GM12864 (cell line): ENCODE data around the gene PHGDH.

Experiments
- DNase-seq: peaks from one replicate; pipeline ENCODE4 v3.0.0-alpha.2; 2011; ENCODE audit warnings: low read depth
- H3K4me3 ChIP-seq: 2 replicates; pipeline ENCODE4 v1.5.1; 2011; ENCODE audit warnings: mild to moderate bottlenecking, low read depth, low read length, control low read depth
- TF ChIP-seq, protein P1 (sequence below): IDR thresholded peaks from 2 replicates; pipeline ENCODE4 v1.5.1; 2011; ENCODE audit warnings: low read depth, mild to moderate bottlenecking, moderate library complexity, low read length, control low read depth, inconsistent platforms; ENCODE audit errors: missing control alignments

The PHGDH gene

DNA sequence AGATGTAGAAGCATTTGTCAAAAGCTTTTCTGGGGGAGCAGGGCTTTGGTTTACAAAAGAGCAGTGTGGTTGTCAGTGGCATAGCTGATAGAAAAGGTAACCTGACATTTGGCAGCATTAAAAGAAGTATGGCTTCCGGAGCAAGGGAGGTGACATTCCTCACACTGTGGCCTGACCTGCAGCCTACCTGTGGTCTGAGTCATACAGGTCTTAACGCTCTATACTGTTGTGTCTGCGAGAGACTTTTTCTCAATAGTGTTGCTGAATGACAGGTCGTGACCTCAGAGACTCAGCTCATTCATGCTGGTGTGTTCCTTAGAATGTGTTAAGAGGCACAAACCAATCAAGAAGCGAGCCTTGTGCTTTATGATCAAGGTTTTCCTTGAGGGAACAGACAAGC lies 19.3 kb downstream of the PHGDH start:
- no peak overlapping the region for H3K4me3 ChIP-seq
- no peak for DNase-seq
- TF ChIP-seq, protein P1, sequence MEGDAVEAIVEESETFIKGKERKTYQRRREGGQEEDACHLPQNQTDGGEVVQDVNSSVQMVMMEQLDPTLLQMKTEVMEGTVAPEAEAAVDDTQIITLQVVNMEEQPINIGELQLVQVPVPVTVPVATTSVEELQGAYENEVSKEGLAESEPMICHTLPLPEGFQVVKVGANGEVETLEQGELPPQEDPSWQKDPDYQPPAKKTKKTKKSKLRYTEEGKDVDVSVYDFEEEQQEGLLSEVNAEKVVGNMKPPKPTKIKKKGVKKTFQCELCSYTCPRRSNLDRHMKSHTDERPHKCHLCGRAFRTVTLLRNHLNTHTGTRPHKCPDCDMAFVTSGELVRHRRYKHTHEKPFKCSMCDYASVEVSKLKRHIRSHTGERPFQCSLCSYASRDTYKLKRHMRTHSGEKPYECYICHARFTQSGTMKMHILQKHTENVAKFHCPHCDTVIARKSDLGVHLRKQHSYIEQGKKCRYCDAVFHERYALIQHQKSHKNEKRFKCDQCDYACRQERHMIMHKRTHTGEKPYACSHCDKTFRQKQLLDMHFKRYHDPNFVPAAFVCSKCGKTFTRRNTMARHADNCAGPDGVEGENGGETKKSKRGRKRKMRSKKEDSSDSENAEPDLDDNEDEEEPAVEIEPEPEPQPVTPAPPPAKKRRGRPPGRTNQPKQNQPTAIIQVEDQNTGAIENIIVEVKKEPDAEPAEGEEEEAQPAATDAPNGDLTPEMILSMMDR = no peak

DNA sequence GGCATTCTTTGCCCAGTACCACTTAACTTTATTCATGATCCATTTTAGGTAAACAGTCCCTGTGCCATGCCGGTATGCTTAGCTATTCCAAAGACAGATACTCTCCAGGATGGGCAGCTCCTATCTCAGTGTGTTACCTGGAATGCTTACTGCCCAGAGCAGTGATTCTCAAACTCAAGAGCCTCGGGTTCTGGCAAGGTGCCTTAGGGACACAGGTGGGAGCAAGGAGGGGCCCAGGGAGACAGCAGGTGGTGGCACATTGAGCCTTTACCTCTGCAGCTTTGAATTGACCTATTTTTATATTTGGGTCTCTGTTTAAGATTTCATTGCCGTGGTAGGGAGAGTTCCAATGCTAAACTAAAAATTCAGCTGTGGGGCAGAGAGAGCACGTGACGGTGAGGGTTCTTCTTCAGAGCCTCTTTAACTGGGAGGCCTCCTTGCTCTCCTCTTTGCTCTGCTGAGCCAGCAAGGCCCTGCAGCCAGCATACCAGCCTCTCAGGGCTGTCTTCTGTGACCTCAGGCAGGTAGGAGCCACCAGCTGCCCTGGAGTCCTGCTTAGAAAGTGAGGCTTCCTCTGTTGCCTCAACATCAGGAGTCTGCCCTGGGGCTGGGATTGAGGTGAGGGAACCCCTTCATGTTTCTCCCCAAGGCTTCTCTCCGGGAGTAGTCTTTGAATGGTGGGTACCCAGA lies 20.2 kb downstream of the PHGDH start:
- H3K4me3 ChIP-seq = no peak overlapping the region
- DNase-seq = no peak
- TF ChIP-seq, protein P1 = no peak

DNA sequence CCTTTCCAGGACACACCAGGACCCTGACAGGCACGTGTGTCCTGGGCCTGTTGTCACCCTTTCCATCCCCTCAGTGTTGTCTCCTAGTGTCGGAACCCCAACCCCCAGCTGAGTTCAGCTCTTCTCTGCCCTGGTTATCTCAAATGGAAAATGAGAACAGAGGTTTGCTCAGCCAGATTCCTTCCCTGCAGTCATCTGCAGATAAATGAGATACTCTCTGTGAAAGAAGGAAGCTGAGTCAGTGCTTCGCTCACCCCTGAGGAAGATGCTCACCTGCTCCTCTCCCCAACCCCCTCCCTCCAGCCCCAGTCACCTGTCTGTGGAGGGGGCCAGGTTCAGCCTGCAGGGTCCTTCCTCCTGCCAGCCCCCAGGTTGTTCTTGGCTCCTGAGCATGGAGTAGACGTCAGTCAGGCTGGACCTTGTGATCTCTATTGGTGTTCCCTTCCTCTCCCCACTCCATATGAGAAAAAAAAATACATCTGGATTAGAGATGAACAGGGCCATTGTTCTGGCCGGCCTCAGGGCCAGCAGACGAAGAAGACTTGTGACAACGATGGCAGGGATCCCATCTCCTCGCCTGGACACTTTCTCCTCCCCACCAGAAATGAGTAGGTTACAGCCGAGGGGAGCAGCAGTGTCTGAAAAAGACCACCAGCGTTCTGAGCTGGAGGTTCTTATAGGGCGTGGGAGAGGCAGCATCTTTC lies 20.9 kb downstream of the PHGDH start:
- TF ChIP-seq, protein P1 = no peak

DNA sequence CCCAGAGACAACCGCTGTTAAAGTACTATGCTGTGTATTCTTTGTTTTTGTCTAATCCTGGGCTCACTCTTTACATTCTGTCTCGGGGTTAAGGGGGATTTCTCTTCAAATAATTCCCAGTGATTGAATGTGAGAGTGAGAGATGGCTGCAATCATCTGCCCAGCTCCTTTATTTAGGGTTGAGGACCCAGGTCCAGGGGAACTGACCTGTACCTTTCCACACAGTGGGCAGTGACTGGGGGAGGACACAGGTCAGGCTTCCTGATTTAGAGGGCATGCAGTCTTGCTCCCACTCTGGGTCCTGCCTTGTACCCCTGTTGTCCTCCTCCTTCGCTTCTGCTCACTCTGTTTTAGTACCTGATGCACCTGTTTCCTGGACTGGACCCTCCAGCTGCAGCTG lies 22.0 kb downstream of the PHGDH start:
- no peak overlapping the region for H3K4me3 ChIP-seq
- DNase-seq = no peak
- TF ChIP-seq, protein P1 = no peak

More for the DNA sequence above, 20.9 kb downstream of the PHGDH start:
- H3K4me3 ChIP-seq = no peak overlapping the region
- DNase-seq = no peak

DNA sequence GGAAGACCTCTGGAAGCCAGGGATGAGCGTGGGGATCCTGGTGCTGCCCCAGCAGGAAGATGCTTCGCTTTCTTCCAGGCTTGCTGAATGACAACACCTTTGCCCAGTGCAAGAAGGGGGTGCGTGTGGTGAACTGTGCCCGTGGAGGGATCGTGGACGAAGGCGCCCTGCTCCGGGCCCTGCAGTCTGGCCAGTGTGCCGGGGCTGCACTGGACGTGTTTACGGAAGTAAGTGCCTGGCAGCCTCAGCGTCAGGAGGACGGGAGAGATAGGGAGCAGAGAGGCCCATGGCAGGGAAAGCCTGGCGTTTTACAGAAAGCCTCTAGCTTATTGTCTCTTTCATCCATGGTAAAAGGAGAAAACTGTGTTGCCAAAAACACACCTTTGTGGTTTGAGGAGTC lies 23.5 kb downstream of the PHGDH start:
- H3K4me3 ChIP-seq = no peak overlapping the region
- TF ChIP-seq, protein P1 = no peak
- DNase-seq = no peak

DNA sequence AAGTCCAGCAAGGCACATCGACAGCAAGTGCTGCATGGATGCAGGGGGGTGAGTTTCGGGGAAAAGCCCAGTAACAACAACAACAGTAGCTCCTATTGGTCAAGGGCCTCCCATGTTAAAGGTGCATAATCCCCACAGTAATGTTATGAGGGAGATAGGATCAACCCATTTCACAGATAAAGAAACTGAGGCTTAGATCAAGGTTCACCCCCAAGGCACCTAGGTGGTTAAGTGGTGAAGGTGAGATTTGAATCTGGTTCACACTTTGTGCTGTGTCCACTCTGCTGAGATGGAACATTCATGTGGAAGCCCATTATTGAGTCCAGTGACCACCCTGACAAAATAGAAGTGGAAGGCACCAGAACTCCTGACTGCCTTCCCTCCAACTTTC lies 24.9 kb downstream of the PHGDH start:
- no peak overlapping the region for H3K4me3 ChIP-seq
- DNase-seq = no peak
- TF ChIP-seq, protein P1 = no peak
